ENCODE results near the gene COX7A2L.

GRCh38 chr2:42340045-42340937 is 20.7 kb downstream of the COX7A2L start:
- TF ChIP-seq, protein P1, sequence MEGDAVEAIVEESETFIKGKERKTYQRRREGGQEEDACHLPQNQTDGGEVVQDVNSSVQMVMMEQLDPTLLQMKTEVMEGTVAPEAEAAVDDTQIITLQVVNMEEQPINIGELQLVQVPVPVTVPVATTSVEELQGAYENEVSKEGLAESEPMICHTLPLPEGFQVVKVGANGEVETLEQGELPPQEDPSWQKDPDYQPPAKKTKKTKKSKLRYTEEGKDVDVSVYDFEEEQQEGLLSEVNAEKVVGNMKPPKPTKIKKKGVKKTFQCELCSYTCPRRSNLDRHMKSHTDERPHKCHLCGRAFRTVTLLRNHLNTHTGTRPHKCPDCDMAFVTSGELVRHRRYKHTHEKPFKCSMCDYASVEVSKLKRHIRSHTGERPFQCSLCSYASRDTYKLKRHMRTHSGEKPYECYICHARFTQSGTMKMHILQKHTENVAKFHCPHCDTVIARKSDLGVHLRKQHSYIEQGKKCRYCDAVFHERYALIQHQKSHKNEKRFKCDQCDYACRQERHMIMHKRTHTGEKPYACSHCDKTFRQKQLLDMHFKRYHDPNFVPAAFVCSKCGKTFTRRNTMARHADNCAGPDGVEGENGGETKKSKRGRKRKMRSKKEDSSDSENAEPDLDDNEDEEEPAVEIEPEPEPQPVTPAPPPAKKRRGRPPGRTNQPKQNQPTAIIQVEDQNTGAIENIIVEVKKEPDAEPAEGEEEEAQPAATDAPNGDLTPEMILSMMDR (IDR thresholded peaks at IDR 0.05) = no peak
- TF ChIP-seq POLR2A (IDR thresholded peaks at IDR 0.05) (no peak), EP300 (IDR thresholded peaks at IDR 0.05) (no peak)

Data from ovary (tissue), 3 donors.